GM18907 (cell line): ENCODE results near the gene NPR1.
"Not testable (repeated sequence)": the region's sequence is repeated elsewhere in the genome, so short reads cannot be mapped to it uniquely, and the experiment has no call there.

ENCODE experiments used
- ATAC-seq: cut with Tn5 transposase; IDR thresholded peaks from one replicate; pipeline ENCODE4 v1.9.1; 2021; ENCODE audit warnings: mild to moderate bottlenecking, moderate library complexity; ENCODE audit not compliant: unreplicated experiment

NPR1 gene

DNA sequence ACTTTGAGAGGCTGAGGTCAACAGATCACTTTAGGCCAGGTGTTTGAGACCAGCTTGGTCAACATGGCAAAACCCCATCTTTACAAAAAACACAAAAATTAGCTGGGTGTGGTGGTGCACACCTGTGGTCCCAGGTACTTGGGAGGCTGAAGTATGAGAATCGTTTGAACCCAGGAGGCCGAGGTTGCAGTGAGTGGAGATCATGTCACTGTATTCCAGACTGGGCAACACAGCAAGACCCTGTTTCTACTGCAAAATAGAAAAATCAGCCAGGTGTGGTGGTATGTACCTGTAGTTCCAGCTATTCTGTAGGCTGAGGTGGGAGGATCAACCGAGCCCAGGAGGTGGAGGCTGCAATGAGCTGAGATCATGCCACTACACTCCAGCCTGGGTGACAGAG lies 45.2 kb downstream of the NPR1 start:
- no peak for ATAC-seq

DNA sequence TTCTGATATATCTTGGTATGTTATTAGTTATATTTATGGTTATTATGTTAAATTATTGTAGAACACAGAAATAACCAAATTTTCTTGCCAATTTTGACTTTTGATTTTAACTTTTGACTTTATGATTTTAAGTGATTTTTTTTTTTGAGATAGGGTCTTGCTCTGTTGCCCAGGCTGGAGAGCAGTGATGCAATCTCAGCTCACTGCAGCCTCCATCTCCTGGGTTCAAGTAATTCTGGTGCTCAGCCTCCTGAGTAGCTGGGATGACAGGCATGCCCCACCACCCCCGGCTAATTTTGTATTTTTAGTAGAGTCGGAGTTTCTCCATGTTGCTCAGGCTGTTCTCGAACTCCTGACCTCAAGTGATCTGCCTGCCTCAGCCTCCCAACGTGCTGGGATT lies 46.1 kb downstream of the NPR1 start:
- ATAC-seq, result not testable (repeated sequence)

DNA sequence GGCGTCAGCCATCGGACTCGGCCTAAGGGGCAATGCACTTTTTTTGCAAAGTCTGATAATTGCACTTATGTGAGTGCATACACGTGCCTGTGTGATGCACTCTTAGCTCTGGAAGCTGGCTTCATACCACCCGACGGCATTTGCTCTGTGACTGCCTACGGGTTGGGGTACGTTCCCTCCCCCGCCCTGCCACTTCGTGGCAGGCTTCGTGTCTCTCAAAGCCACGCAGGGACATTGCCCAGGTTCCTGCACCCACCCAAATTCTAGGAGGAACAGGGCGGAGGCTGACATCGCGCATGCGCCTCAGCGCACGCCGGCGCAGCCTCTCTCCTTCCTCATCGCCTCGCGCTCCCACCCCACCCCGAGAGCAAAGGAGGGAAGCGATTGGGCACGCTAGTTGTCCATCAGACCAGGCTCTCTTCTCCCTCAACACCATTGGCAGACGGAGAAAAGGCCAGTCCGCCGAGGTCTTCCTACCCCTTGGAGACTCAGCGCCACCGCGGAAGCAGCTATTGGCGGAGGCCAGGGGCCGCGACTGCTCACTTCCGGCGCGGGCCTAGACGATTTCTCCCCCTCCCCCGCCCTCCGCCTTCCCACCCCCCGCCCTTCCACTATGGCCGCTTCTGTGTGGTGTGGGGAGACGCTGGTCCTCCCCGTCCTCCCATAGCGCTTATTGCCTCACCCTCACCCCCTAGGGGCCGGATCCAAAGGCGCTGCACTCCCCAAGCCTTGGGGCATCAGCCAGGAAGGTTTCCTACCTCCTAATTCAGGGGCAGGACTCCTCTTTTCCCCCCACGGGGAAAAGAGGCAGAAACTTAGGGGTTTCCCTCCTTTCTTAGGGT lies 49.2 kb downstream of the NPR1 start, which contains the start of gene INTS3:
INTS3 (plus strand) TSS at position 588 of the 842 bp plus-strand sequence. CDS start 585 bp downstream, outside the sequence.
- ATAC-seq, result peak; percentile 95

DNA sequence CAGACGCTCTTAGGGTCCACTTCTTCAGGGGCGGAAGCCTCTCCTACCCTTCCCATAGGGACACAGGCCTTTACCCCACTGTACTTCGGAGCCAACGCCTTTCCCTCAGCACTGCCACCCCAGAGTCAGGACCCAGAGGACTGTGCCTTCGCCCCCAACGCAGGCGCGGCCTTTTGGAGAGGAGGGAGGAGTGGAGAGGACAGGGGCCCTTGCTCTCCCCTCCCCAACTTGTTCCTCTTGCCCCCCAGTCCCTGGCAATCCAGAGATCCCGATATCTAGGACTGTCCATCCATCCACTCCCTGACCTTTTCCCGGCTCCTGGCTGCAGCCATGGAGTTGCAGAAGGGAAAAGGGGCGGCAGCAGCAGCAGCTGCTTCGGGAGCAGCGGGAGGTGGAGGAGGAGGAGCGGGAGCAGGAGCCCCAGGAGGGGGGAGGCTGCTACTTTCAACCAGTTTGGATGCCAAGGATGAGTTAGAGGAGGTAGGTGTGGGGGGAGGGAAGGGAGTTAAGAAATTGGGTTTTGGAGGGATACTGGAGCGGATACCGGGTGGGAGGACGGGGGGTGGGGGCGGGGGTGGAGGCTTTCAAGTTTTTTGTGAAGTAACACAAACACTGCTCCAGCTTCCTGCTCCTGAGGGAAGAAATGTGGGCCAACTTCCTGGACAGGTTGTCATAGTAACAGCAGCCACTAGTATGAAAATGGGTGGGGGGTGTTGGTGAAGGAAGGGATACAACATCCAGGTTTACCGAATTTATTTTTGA lies 50.0 kb downstream of the NPR1 start:
- ATAC-seq, result no peak

DNA sequence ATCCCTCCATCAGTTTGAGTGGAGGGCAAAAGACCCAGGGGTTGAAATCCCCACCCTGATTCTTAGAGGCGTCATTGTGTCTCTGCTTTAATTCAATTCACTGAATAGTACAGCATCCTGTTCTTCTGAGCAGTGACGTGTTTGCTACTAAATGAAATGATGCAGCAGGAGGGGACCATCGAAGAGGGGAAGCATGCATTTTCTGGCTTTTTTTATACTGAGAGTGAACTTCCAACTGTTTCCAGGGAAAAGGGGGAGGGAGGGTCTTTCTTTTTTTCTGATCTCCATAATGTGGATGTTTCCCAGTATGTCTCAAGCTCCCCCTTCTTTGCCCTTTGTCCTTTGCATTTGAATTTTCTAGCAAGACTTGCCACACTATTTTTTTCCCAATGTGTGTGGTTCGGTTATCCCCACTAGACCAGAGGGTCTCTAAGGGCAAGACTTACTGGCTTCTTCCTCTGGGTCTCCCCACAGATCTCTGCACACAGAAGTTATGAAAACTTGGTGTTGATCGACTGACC lies 52.0 kb downstream of the NPR1 start:
- ATAC-seq, result no peak

DNA sequence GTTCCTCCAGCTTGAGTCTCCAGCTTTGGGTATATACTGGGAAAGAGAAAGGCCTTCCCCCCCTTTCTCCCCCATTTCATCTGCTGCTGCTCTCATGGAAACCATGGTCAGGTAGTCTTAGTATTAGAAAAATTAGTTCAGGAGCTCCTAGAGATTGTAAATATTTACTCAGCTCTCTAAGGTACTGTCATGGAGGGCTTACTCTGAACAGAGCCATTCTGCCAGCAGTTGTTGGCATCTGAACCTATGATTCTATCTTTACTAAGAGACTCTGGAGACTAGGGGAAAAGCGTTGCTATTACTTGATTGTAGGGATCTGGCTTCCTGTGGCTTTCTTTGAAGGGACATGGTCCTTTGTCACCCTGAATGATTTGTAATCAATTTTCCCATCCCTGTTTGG lies 55.5 kb downstream of the NPR1 start:
- no peak for ATAC-seq

DNA sequence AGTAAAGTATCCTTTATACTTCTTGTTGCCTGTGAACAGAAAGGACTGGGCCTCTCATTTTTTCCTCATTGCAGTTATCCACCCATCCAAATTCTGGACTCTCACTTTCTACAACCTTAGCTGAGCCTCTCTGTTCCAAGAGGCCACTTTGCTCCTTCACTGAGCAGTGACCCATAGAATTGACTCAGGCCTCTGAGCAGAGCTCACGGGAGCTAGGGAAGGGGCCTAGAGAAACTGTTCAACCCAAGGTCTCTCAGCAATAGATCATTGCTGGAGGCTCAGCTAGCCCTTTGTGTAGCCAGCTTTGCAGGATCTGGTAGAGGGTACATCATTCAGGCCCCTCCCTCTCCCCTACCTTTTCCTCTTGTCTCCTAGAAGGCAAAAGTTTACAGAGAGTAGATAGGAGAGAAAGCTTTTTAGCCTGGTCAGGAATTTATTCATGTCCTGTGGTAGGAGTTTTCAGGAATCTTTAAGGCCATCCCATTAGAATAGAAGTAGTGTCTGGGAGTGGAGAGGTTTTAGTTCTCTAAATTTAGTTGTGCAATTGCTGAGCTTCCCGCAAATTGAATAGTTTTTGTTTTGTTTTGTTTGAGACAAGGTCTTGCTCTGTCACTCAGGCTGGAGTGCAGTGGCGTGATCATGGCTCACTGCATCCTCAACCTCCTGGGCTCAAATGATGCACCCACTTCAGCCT lies 56.1 kb downstream of the NPR1 start:
- no peak for ATAC-seq

DNA sequence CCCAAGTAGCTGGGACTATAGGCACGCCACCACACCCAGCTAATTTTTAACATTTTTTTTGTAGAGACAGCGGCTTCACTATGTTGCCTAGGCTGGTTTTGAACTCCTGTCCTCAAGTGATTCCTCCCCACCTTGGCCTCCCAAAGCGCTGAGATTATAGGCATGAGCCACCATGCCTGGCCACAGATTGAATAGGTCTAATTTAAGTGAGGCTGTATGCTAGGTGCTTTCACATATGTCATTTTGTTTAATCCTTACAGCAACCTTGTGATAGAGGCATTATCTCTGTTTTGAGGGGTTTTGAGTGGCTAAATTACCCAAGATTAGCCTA lies 56.6 kb downstream of the NPR1 start:
- no peak for ATAC-seq

DNA sequence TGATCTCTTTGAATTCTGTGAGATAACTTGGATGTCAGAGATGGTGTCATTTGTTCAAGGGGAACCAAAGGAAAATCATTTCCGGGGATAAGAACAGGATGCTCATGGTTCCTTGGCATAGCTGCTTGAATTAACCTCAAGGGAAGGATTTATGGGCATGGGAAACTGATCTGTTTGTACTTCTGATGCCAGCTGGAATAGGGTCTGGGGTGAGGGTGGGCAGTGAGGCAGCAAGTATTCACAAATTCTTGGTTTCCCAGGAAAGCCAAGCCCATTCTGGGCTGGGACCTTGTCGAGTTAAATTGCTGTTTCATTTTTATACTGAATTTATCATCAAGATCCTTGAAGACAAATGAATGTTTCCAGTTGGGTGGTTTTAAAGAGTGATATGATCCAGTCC lies 63.5 kb downstream of the NPR1 start:
- ATAC-seq, result no peak

DNA sequence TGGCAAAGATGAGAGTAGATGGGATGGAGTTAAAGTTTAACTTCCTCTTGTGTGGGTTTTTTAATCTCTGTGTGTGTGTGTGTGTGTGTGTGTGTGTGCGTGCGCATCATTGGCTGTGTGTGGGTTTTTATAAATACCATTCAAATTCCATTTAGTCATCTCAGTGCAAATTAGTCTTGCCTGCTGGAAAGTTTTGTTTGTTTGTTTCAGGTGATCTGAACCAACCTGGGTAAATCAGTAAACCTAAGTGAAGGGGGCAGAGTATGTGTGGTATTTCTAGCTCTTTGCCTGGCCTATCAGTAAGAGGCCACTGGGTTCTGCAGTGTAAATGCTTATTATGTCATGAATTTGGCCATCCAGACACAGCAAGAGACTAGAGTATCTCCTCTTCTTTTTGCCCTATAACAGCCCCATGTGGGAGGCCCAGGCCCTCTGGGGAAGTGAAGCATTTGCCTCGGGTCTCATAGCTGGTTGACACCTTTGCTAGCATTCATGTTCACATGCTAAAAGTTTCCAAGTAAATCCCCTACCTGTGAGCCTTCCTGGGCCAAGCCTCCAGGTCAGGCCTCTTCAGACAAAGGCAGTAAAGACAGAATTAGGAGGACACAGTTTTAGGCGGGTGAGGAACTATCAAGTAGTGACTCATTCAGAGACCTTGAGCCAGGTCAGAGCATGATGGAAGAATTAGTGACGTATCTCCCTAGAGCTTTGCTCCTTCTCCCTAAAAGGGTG lies 64.1 kb downstream of the NPR1 start:
- ATAC-seq, result peak; percentile 79
